ENCODE results near the gene PYHIN1.
"Not testable (repeated sequence)": the region's sequence is repeated elsewhere in the genome, so short reads cannot be mapped to it uniquely, and the experiment has no call there.

The PYHIN1 gene

GRCh38 chr1:158984386-158984785, 53.0 kb downstream of the PYHIN1 start:
- DNase-seq = no peak

- DNase-seq = no peak
These were observed 58.1 kb downstream of the PYHIN1 start for GRCh38 chr1:158989424-158989823.

GRCh38 chr1:158992787-158993312, 61.5 kb downstream of the PYHIN1 start:
- DNase-seq = no peak

GRCh38 chr1:158996998-158997397, 65.6 kb downstream of the PYHIN1 start:
- DNase-seq = no peak

- no peak for DNase-seq
These were observed 66.9 kb downstream of the PYHIN1 start for GRCh38 chr1:158998037-158998780.

GRCh38 chr1:158998781-158999161, 67.4 kb downstream of the PYHIN1 start:
- no peak for DNase-seq

- DNase-seq = peak; percentile 40
These were observed 68.1 kb downstream of the PYHIN1 start for GRCh38 chr1:158999316-159000069.

- no peak for DNase-seq
These were observed 68.7 kb downstream of the PYHIN1 start for GRCh38 chr1:159000070-159000409.

- peak; percentile 12 for DNase-seq
These were observed 69.3 kb downstream of the PYHIN1 start for GRCh38 chr1:159000625-159001024.

- DNase-seq = no peak
These were observed 73.8 kb downstream of the PYHIN1 start for GRCh38 chr1:159005161-159005560.

GRCh38 chr1:159005676-159006075, 74.3 kb downstream of the PYHIN1 start:
- DNase-seq = no peak

- DNase-seq = not testable (repeated sequence)
These were observed 75.0 kb downstream of the PYHIN1 start for GRCh38 chr1:159006210-159006807.

GRCh38 chr1:159007726-159008125, 76.4 kb downstream of the PYHIN1 start:
- no peak for DNase-seq

GRCh38 chr1:159008744-159009188, 77.4 kb downstream of the PYHIN1 start:
- no peak for DNase-seq

GRCh38 chr1:159009287-159009686, 77.9 kb downstream of the PYHIN1 start:
- DNase-seq = no peak

- no peak for DNase-seq
These were observed 78.5 kb downstream of the PYHIN1 start, which contains the start of gene IFI16 for GRCh38 chr1:159009704-159010361. TSS of gene IFI16 (plus strand) at chr1:159009907. CDS start at chr1:159014681, 4,774 bp downstream.

GRCh38 chr1:159010391-159010790, 79.0 kb downstream of the PYHIN1 start:
- no peak for DNase-seq

- not testable (repeated sequence) for DNase-seq
These were observed 79.6 kb downstream of the PYHIN1 start for GRCh38 chr1:159011001-159011400.

- no peak for DNase-seq
These were observed 80.4 kb downstream of the PYHIN1 start for GRCh38 chr1:159011751-159012150.

GRCh38 chr1:159012495-159012894, 81.1 kb downstream of the PYHIN1 start:
- DNase-seq = no peak

GRCh38 chr1:159014003-159014571, 82.7 kb downstream of the PYHIN1 start:
- DNase-seq = no peak

- no peak for DNase-seq
These were observed 83.5 kb downstream of the PYHIN1 start for GRCh38 chr1:159014851-159015250.

All from GOT3 (cell line).